Measurements from ENCODE around the gene TLR9. TPM values are rescaled to one million over a fixed set of nuclear protein-coding genes. Genes with fewer than 3 reads are reported as not detected.
A peak's percentile ranks its signal among the peaks of the same experiment; 100 is the strongest.

The TLR9 gene, protein sequence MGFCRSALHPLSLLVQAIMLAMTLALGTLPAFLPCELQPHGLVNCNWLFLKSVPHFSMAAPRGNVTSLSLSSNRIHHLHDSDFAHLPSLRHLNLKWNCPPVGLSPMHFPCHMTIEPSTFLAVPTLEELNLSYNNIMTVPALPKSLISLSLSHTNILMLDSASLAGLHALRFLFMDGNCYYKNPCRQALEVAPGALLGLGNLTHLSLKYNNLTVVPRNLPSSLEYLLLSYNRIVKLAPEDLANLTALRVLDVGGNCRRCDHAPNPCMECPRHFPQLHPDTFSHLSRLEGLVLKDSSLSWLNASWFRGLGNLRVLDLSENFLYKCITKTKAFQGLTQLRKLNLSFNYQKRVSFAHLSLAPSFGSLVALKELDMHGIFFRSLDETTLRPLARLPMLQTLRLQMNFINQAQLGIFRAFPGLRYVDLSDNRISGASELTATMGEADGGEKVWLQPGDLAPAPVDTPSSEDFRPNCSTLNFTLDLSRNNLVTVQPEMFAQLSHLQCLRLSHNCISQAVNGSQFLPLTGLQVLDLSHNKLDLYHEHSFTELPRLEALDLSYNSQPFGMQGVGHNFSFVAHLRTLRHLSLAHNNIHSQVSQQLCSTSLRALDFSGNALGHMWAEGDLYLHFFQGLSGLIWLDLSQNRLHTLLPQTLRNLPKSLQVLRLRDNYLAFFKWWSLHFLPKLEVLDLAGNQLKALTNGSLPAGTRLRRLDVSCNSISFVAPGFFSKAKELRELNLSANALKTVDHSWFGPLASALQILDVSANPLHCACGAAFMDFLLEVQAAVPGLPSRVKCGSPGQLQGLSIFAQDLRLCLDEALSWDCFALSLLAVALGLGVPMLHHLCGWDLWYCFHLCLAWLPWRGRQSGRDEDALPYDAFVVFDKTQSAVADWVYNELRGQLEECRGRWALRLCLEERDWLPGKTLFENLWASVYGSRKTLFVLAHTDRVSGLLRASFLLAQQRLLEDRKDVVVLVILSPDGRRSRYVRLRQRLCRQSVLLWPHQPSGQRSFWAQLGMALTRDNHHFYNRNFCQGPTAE
- total RNA-seq, result 0.31 TPM

GRCh38 chr3:52225452-52226228 is at the start of gene TLR9:
Gene TLR9 (minus strand): TSS chr3:52225645. CDS start chr3:52225529, 116 bp downstream.

GRCh38 chr3:52245322-52246263 is 20.1 kb upstream of the TLR9 start, which contains the start of gene PPM1M:
Gene PPM1M (plus strand): TSS chr3:52245759. CDS start chr3:52245825, 66 bp downstream.

GRCh38 chr3:52238761-52239701 is 13.6 kb upstream of the TLR9 start, which contains the start of gene TWF2:
Gene TWF2 (minus strand): TSS chr3:52239158. CDS start chr3:52239016, 142 bp downstream.

DNA sequence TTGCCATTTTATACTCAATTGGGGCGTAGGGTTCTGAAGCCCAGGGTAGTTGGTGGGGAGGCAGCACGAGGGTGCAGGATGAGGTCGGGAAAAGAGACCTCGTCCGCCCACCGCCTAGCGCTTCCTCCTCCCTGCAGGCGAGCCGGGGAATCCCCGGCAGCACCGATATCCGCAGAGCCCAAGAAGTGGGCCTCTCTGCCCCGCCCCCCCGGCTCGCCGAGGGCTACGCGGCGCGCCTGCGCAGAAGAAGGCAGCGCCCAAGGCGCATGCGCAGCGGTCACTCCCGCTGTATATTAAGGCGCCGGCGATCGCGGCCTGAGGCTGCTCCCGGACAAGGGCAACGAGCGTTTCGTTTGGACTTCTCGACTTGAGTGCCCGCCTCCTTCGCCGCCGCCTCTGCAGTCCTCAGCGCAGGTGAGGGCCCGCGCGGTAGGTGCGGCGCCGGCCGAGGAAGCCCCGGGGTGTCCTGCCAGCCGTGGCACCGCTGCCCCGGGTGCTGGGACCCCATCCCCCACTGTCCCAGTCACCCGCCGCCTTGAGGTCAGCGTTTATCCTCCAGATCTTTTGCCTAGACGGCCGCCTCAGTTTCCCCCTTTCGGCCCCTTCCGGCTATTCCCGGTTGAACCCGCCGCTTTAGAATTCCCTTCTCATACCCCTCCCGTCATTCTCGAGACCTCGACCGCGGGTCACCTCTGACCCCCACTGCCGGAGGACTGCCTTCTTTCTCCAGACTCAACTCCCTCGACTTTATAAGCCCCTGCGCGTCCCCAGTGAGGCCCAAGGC is 27.4 kb downstream of the TLR9 start, which contains the start of gene ALAS1:
TSS of gene ALAS1 (plus strand) at position 319 of the 784 bp plus-strand sequence. CDS start 1,082 bp downstream, outside the sequence.

Small RNAs within 50 kb of the gene (small RNA-seq; reads per million reads assigned to genes)
- gene MIRLET7G (ENCODE audit: low replicate concordance), result 3,835 reads per million, percentile 99 among the genes with 10 or more reads in this experiment

Other genes starting within 250 kb of the TLR9 start
- 6.9 TPM for gene ACY1, start 242.1 kb downstream of the TLR9 start, total RNA-seq
- gene RPL29, start 229.8 kb downstream of the TLR9 start, total RNA-seq, result 712 TPM
- gene DUSP7, start 169.1 kb downstream of the TLR9 start, total RNA-seq, result 15.3 TPM
- gene POC1A, start 71.2 kb downstream of the TLR9 start, total RNA-seq, result 4.4 TPM
- 36.3 TPM for gene ALAS1, start 27.5 kb downstream of the TLR9 start, total RNA-seq
- 26.9 TPM for gene TWF2, start 13.5 kb upstream of the TLR9 start, total RNA-seq
- 7.8 TPM for gene PPM1M, start 20.1 kb upstream of the TLR9 start, total RNA-seq
- gene WDR82, start 53.0 kb upstream of the TLR9 start, total RNA-seq, result 144 TPM
- gene GLYCTK, start 62.2 kb upstream of the TLR9 start, total RNA-seq, result 5.6 TPM
- 6.3 TPM for gene DNAH1, start 90.7 kb upstream of the TLR9 start, total RNA-seq
- gene BAP1, start 184.4 kb upstream of the TLR9 start, total RNA-seq, result 123 TPM
- gene PHF7, start 185.0 kb upstream of the TLR9 start, total RNA-seq, result 5.0 TPM
- gene SEMA3G, start 219.5 kb upstream of the TLR9 start, total RNA-seq, result 2.8 TPM
- gene TNNC1, start 228.4 kb upstream of the TLR9 start, total RNA-seq, result not detected
- 139 TPM for gene NISCH, start 230.0 kb upstream of the TLR9 start, total RNA-seq

All from parietal lobe (tissue), 2 donors.